Activated T-helper 9 cell treated with anti-CD3 and anti-CD28 coated beads, Interleukin-2, amount 50 U/mL, for 16 hours (primary cell): ENCODE data around the gene SEPTIN5.
"Not testable (repeated sequence)": the region's sequence is repeated elsewhere in the genome, so short reads cannot be mapped to it uniquely, and the experiment has no call there.

Source experiments
- DNase-seq: peaks from one replicate; pipeline ENCODE4 v3.0.0-alpha.2; 2020; ENCODE audit warnings: low read depth

SEPTIN5 gene

DNA sequence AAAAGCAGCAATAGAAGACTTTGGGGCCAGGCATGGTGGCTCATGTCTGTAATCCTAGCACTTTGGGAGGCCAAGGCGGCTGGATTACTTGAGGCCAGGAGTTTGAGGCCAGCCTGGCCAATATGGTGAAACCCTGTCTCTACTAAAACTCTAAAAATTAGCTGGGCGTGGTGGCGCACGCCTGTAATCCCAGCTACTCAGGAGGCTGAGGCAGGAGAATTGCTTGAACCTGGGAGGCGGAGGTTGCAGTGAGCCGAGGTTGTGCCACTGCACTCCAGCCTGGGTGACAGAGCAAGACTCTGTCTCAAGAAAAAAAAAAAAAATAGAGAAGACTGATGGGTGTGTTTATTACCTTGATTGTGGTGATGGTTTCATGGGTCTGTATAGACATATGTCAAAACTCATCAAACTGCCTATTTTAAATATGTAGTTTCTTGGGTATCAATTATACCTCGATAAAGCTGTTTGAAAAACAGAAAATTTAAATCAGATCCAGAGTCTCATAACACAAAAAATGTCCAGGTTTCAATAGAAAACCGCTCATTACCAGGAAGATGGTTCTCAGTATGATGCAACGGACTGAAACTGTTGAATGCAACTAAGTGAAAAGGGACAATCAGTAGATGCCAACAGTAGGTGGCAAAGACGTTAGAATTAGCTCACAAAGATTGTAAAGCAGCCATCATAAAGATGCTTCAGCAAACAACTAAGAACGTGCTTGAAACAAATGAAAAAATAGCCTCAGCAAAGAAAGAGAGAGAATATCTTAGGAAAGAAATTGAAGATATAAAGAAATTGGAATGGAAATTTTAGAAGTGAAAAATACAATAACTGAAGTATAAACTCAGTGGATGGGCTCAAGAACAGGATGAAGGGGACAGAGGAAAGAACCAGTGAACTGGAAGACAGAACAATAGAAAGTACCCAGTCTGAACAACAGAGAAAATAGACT is 33.1 kb upstream of the SEPTIN5 start:
- DNase-seq = no peak

- no peak for DNase-seq
Observed at GRCh38 chr22:19681863-19682245, 32.4 kb upstream of the SEPTIN5 start.

DNA sequence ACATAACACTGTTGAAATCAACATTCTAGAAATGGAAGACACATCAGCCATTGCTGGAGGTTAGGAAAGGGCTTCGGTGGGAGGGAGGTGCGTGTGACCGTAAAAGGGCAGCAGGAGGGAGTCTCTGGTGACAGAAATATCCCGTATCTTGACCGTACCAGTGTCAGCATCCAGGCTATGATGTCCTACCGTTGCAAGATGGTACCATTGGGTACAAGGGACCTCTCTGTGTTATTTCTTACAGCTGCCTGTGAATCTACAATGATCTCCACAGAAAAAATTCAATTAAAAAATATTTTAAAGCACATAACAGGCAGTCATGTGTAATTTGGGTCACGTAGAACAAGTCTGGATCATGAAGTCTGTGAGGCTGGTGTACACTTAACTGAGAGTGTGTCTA is 27.4 kb upstream of the SEPTIN5 start:
- DNase-seq = no peak

DNA sequence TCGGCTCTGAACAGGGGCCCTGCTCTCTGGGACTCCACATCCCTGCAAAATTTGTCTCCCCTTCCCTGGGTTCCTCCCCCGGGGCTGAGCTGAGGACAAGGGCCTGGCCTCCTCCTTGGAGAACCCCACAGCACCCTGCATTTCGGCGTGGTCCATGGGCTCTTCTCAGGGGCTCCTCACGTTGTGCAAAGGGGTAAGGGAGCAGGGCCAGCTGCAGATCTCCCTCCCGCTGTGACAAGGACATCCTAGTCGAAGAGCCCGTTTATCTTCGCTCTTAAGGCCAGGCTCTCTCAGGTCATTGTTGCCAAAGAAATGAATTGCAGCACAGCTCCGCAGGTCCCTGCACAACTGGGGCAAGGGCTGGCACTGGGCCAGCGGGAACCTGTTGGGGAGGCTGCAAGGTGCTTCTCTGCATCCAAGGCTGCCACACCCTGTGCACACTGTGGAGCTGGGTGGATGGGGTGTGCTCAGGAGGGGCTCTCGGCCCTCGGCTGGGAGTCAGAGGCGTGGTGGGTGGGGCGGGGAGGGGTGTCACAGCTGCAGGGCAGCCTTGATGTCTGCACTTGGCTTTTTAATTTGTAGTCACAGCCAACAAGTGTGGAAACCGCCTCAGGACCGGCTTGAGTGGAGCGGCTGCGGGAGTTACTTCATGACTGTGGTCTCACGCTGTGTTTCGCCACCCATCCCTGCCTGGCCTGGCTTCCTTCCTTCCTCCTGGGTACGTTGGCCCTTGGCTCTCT is 26.6 kb upstream of the SEPTIN5 start:
- no peak for DNase-seq

DNA sequence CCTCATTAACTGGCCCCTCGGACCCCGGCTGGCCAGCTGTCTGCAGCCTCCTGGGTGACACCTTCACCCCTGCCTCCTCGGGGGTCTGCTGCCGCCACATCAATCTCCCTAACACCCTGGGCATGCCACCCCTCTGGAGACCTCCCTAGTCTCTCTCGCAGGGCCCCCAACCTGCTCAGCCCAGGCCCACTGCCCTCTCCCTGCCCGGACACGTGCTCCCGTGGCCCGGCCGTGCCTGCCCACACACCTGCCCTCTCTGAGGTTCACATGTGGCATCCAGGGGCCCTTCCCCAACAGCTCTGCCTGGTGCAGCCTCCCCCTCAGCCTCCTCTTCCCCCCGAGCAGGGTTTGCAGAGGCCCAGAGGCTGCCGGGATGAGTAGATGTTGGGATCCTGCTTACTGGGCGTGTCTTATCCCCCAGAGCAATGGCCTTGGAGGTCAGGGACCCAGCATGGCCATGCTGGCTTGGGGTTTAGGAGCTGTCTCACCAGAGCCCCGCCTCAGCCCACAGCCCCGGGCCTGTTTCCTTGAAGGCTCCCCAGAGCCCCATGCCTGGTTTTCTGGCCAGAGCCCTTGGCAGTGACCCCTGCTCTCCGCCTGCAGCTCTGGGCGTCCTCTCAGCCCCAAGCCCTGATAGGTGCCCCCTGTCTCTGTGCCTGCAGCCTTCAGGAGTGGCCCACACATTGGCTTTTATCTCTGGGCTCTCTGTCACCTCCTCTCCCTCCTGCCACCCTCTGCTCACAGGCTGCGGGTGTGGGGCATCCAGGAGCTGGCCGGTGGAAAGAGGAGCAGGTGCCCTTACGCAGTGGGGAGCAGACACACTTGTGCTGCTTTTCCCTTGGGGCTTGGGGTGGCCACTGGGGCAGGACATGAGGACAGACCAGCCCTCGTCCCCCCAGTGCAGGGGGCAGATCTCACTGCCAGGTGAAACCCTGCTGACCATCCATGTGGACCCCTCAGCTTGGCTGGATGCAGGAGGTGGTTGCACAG is 25.7 kb upstream of the SEPTIN5 start:
- DNase-seq = no peak

DNA sequence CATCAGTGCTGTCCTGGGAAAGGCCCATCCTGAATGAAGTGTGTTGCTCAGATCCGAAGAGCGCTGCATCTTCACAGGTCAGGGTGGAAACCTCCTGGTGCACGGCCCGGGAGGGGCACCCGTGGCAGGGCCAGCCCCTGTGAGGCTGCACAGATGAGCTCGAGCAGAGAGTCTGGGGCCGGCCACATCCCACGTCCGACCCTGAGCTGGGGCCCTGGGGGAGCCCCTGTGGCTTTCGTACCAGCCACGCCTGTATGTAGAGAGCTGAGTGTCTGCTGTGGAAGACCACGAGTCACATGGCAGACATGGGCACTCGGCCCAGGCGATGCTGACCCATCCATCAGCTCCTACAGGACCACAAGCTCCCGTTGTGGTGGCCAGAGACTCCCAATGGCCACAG is 24.9 kb upstream of the SEPTIN5 start:
- DNase-seq = no peak

GRCh38 chr22:19691007-19691720 is 23.1 kb upstream of the SEPTIN5 start:
- DNase-seq = no peak

GRCh38 chr22:19691721-19692341 is 22.5 kb upstream of the SEPTIN5 start:
- DNase-seq = no peak

- no peak for DNase-seq
Observed at GRCh38 chr22:19693581-19693980, 20.7 kb upstream of the SEPTIN5 start.

DNA sequence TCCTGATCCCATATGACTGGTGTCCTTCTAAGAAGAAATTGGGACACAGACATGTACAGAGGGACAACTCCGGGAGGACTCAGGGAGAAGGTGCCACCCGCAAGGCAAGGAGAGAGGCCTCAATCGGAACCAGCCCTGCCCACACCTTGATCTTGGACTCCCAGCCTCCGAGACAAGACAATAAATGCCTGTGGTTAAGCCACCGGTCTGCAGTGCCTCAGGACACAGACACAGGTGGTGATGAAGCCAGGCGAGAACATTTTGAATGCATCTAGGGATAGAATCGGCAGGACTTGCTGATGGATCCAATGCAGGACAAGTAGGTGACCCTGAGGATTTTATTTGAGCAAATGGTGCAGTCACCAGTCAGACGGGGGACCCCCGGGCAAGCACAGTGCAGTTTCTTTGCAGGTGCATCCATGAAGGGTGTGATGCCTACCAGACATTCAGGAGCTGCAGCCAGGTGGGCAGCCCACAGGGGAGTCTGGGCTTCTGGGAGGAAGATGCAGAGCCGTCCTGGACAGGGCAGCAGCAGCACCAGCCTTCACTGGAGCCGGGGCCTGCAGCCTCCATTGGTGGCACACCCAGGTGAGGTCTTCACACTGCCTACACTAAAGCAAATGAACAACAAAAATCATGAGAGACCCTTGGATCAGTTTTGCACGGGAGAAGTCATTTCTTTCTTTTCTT is 20.2 kb upstream of the SEPTIN5 start:
- DNase-seq = no peak

DNA sequence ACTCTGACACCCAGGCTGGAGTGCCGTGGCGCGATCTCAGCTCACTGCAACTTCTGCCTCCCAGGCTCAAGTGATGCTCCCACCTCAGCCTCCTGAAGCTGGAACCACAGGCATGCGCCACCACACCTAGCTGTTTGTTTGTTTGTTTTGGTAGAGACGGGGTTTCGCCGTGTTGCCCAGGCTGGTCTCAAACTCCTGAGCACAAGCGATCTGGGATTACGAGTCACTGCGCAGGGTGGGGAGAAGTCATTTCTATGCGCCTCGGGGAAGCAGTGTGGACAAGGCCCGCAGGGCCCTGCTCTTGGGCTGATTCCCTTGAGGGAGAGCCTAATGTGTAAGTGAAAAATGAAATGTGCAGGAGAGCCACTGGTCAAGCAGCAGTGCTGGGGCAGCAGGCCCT is 19.6 kb upstream of the SEPTIN5 start:
- DNase-seq = no peak

DNA sequence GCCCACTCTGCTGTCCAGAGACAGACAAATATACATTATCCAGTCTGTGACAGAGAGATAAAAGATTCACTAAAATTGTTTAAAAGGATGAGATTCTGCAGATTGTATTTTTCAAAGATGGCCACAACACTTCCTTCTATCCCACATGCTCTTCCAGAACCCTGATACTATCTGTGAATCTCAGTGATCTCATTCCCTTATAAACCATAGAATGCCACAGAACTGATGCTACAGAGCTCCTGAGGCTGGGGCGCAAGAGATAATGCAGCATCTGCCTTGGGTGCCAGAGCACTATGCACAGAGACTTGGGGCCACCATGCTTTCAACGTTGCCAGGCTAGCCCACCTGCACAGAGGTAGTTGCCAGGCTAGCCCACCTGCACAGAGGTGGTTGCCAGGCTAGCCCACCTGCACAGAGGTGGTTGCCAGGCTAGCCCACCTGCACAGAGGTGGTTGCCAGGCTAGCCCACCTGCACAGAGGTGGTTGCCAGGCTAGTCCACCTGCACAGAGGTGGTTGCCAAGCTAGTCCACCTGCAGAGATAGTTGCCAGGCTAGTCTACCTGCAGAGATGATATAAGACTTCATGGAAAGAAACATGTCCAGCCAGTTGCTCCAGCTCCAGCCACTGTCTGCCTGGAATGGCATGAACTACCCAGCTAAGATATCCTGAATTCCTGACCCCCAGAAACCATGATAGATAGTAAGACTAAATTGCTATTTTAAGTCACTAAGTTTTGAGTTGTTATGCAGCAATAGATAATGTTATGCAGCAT is 17.6 kb upstream of the SEPTIN5 start:
- DNase-seq = no peak

DNA sequence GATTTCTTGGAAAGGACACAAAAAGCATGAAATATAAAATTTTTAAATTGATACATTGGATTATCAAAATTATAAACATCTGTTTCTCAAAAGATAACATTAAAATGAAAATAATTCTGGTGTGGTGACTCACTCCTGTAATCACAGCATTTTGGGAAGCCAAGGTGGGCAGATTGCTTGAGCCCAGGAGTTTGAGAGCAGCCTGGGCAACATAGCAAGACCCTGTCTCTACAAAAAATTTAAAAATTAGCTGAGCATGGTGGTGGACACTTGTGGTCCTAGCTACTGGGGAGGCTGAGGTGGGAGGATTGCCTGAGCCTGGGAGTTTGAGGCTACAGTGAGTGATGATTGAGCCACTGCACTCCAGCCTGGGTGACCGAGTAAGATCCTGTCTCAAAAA is 16.4 kb upstream of the SEPTIN5 start:
- DNase-seq = not testable (repeated sequence)

DNA sequence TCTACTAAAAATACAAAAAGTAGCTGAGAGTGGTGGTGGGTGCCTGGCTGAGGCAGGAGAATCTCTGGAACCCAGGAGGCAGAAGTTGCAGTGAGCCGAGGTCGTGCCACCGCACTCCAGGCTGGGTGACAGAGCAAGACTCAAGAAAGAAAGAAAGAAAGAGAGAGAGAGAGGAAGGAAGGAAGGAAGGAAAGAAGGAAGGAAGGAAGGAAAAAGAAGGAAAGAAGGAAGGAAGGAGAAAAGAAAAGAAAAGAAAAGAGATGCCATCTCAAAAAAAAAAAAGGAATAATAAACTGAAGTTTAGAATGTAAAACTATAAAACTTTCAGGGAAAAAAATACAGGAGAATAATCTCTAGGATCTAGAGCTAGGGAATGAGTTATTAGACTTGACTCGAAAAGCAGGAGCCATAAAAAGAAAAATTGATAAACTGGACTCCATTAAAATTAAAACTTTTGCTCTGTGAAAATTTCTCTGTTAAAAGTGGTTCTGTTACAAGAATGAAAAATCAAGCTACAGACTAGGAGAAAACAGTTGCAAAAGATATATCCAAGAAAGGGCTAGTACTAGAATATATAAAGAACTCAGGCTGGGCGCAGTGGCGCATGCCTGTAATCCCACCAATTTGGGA is 13.4 kb upstream of the SEPTIN5 start:
- DNase-seq = no peak

DNA sequence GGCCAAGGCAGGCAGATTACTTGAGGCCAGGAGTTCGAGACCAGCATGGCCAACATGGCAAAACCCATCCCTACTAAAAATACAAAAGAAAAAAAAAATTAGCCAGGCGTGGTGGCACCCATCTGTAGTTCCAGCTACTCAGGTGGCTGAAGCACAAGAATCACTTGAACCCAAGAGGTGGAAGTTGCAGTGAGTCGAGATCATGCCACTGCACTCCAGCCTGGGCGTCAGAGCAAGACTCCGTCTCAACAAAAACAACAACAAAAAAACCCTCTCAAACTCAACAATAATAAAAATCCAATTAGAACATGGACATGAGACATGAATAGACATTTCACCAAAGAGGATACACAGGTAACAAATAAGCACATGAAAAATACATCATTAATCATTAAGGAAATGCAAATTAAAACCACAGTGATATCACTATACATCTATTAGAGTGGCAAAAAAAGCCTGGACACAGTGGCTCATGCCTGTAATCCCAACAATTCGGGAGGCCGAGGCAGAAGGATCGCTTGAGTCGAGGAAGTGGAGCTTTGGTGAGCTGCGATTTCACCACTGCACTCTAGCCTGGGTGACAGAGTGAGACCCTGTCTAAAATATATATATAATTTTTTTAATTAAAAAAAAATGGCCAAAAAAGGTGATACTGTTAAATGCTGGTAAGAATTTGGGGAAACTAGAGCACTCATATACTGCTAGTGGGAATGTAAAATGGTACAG is 12.7 kb upstream of the SEPTIN5 start:
- DNase-seq = no peak

GRCh38 chr22:19703869-19704268 is 10.4 kb upstream of the SEPTIN5 start:
- no peak for DNase-seq

DNA sequence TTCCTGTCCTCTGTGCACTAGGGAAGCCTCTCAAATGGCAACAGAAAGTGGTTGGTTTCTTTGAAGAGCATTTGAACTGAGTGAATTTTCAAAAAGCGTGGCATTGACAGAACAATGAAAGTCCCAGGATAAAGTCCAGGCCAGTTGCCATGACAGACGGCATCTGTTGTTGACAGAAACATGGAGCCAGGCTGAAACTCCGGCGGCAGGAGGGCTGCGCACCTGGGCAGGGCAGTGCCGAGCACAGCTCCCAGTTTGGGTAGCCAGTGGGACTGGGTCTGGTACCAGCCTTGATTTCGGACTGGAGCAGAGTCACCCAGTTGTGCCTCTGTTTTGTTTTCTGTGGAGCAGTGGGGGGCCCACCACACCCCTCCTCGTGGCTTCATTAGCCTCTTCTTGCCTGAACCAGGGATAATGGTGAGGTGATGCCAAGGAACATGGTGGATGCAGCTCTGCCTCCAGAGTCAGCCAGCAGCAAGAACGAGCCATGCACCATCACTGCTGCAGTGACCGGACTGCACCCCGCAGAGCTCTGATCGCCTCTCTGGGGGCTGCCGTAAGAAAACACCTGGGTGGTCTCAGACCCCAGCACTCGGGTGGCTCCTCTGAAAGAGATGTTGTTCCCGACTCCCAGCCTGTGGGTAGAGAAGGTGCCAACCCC is 9.8 kb upstream of the SEPTIN5 start:
- no peak for DNase-seq
